Hepatocyte (in vitro differentiated cells): ENCODE data around the gene NLRP12.

Experiments used
- EZH2 ChIP-seq: fragments of 200-600 bp; sonication (generic); IDR thresholded peaks from 2 replicates; pipeline ENCODE4 v1.6.1; 2016; ENCODE audit warnings: antibody characterized with exemption, mild to moderate bottlenecking, borderline replicate concordance
- TF ChIP-seq, protein P1 (sequence below): fragments of 200-600 bp; sonication (generic); IDR thresholded peaks from 2 replicates; pipeline ENCODE4 v1.5.1; 2016; ENCODE audit warnings: antibody characterized with exemption, mild to moderate bottlenecking; ENCODE audit not compliant: poor library complexity

DNA sequence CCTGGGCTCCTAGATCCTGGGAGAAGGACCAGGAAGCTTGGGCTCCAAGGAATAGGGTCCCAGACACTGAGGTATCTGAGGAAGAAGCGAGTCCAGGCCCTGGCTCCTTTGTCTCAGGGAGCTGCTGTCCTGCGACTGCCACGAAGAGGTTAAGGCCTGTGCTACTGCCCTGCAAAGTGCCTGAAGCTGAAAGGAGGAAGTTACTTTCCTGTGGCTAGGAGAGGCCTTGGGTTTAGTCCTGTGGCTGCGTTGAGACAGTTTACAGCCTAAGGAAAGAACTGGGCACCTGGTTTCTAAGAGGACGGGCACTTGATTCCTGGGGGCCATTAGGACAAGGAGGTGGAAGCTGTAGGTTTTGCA, 46.4 kb upstream of the NLRP12 start:
- TF ChIP-seq, protein P1, sequence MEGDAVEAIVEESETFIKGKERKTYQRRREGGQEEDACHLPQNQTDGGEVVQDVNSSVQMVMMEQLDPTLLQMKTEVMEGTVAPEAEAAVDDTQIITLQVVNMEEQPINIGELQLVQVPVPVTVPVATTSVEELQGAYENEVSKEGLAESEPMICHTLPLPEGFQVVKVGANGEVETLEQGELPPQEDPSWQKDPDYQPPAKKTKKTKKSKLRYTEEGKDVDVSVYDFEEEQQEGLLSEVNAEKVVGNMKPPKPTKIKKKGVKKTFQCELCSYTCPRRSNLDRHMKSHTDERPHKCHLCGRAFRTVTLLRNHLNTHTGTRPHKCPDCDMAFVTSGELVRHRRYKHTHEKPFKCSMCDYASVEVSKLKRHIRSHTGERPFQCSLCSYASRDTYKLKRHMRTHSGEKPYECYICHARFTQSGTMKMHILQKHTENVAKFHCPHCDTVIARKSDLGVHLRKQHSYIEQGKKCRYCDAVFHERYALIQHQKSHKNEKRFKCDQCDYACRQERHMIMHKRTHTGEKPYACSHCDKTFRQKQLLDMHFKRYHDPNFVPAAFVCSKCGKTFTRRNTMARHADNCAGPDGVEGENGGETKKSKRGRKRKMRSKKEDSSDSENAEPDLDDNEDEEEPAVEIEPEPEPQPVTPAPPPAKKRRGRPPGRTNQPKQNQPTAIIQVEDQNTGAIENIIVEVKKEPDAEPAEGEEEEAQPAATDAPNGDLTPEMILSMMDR: no peak
- no peak for TF ChIP-seq EZH2
